SK-N-MC (cell line): Measurements from ENCODE around the gene PLSCR4.

ENCODE experiments used
- EZH2 ChIP-seq: fragments of 200-600 bp; sonication (generic); IDR thresholded peaks from one replicate; pipeline ENCODE4 v1.6.1; 2017; ENCODE audit warnings: antibody characterized with exemption
- POLR2AphosphoS5 ChIP-seq: IDR thresholded peaks from 2 replicates; pipeline ENCODE4 v1.6.1; 2012; ENCODE audit warnings: mild to moderate bottlenecking, low read depth, low read length, borderline replicate concordance

- TF ChIP-seq POLR2AphosphoS5 (no peak), EZH2 (no peak)
Observed at GRCh38 chr3:146274833-146275232, 23.9 kb upstream of the PLSCR4 start.
